ENCODE results near the gene IGFBP2.

DNA sequence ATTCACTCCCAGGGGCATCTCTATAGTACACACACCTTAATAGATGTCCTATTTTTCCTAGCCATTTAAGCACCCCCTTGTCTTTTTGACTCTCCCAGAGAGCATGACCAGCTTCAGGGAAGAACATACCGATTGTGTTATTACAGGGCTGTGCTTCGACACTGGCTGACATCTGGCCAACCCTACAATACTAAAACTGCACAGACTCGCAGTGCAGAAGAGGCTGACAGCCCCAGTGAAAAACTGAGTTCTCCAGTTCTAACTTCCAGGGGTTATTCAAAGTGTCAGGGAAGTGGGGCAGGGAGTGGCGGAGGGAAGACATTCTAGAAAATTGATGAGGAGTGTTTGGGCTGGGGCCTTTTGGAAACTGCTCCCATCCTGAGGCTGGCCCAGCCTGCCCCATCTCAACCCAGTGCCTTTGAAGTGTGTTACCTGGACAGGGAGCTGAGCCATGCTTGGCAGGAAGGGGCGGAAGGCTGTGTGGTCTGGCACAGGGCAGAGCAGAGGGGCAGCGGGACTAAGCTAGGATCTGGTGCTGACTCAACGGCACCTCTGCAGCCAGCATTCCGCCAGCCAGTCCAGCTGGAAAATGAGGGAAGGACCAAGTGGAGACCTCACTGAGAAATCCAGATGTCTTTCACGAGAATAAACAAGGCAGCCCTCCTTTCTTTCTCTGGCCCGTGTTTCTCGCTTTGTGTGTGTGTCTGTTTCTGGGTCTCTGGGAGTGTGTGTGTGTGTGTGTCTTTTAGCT is 77.5 kb downstream of the IGFBP2 start:
- TF ChIP-seq, protein P1, sequence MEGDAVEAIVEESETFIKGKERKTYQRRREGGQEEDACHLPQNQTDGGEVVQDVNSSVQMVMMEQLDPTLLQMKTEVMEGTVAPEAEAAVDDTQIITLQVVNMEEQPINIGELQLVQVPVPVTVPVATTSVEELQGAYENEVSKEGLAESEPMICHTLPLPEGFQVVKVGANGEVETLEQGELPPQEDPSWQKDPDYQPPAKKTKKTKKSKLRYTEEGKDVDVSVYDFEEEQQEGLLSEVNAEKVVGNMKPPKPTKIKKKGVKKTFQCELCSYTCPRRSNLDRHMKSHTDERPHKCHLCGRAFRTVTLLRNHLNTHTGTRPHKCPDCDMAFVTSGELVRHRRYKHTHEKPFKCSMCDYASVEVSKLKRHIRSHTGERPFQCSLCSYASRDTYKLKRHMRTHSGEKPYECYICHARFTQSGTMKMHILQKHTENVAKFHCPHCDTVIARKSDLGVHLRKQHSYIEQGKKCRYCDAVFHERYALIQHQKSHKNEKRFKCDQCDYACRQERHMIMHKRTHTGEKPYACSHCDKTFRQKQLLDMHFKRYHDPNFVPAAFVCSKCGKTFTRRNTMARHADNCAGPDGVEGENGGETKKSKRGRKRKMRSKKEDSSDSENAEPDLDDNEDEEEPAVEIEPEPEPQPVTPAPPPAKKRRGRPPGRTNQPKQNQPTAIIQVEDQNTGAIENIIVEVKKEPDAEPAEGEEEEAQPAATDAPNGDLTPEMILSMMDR (IDR thresholded peaks at IDR 0.05) = no peak
- no peak for TF ChIP-seq POLR2A (IDR thresholded peaks at IDR 0.05)

Data from uterus (tissue), 2 donors.